ENCODE results near the gene SLX4. TPM values are rescaled to one million over a fixed set of nuclear protein-coding genes. Genes with fewer than 3 reads are reported as not detected.
"Not testable (repeated sequence)": the region's sequence is repeated elsewhere in the genome, so short reads cannot be mapped to it uniquely, and the experiment has no call there.

SLX4 gene
- total and polyA plus RNA-seq, 12 donors = 1.1 to 4.4 (median 2.9) TPM

DNA sequence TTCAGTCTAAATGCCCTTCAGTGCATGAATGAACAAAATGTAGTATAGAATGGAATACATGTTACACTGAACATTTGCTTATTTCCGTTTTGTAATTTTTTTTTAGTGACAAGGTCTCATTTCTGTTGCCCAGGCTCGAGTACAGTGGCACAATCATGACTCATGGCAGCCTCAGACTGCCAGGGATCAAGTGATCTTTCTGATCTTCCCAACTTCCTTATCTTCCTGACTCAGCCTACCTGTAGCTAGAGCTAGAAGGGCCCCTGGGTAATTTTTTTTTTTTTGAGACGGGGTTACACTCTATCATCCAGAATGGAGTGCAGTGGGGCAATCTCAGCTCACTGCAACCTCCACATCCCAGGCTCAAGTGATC, 7.3 kb upstream of the SLX4 start:
- WGBS, 2 donors = 91 to 93% methylated on average over 3 of the region's 3 CpGs
- intact Hi-C loops (cut with DNase I) = no loop called here

DNA sequence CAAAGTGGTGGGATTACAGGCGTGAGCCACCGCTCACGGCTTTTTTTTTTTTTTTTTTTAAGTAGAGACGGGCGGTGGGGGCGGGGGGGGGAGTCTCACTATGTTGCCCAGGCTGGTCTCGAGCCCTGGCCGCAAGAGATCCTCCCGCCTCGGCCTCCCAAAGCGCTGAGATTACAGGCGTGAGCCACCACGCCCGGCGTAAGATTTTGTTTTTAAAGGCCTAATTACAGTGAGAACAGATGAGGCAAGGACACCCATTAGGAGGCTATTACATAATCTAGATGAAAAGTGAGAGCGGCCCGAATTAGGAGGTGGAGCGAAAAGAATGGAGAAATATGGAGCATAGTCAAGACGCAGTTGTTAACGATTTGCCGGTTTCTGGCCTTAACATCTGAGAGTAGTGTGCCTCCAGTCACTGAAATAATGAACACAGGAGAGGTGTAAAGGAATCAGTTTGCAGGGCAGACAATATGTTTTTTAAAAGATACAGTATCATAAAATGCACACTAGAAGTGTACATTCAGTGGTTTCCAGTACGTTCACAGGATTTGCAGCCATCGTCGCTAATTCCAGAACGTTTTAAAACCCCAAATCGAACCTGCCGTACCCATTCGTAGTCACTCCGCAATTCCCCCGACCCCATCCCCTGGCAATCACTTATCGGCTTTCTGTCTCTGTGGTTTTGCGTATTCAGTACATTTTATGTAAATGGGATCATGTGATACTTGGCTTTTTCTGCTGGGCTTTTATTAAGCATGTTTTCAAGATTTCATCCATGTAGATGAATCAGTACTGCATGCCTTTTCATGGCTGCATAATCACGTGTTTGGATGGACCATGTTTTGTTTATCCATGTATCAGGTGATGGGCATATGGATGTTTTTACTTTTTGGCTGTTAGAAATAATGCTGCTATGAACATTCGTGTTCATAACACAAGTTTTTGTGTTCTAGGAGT, 1.4 kb upstream of the SLX4 start:
- H3K27me3 ChIP-seq = no peaks in the 10 kb centered on the region
- no peaks in the 10 kb centered on the region for H3K9me3 ChIP-seq
- 86 to 92% methylated on average over 29 to 34 of the region's 34 CpGs for WGBS, 2 donors
- DNase-seq = no peak
- ATAC-seq = no peak
- peaks cover 0 to 20% (median 0%) of the 10 kb centered on the region in 9 donors for H3K36me3 ChIP-seq
- TF ChIP-seq, protein P1, sequence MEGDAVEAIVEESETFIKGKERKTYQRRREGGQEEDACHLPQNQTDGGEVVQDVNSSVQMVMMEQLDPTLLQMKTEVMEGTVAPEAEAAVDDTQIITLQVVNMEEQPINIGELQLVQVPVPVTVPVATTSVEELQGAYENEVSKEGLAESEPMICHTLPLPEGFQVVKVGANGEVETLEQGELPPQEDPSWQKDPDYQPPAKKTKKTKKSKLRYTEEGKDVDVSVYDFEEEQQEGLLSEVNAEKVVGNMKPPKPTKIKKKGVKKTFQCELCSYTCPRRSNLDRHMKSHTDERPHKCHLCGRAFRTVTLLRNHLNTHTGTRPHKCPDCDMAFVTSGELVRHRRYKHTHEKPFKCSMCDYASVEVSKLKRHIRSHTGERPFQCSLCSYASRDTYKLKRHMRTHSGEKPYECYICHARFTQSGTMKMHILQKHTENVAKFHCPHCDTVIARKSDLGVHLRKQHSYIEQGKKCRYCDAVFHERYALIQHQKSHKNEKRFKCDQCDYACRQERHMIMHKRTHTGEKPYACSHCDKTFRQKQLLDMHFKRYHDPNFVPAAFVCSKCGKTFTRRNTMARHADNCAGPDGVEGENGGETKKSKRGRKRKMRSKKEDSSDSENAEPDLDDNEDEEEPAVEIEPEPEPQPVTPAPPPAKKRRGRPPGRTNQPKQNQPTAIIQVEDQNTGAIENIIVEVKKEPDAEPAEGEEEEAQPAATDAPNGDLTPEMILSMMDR (IDR thresholded peaks at IDR 0.05) = no peak
- intact Hi-C loops (cut with DNase I) = no loop called here
- H3K4me3 ChIP-seq = peak overlapping the region; percentile 75 to 100 (median 94)
- peaks cover 0 to 34% (median 24%) of the 10 kb centered on the region in 9 donors for H3K4me1 ChIP-seq
- peak overlapping the region in 4 of 10 donors; percentile 90 to 96 (median 93) for H3K27ac ChIP-seq

More for the DNA sequence above, 7.3 kb upstream of the SLX4 start:
- no peaks in the 10 kb centered on the region for H3K27me3 ChIP-seq
- peaks cover 0 to 11% (median 0%) of the 10 kb centered on the region in 9 donors for H3K4me1 ChIP-seq
- H3K27ac ChIP-seq = no peak overlapping the region
- H3K36me3 ChIP-seq = peaks cover 0 to 15% (median 0%) of the 10 kb centered on the region in 9 donors
- no peak overlapping the region for H3K4me3 ChIP-seq
- TF ChIP-seq, protein P1 (IDR thresholded peaks at IDR 0.05) = no peak
- no peak for ATAC-seq
- no peak for DNase-seq
- no peaks in the 10 kb centered on the region for H3K9me3 ChIP-seq

DNA sequence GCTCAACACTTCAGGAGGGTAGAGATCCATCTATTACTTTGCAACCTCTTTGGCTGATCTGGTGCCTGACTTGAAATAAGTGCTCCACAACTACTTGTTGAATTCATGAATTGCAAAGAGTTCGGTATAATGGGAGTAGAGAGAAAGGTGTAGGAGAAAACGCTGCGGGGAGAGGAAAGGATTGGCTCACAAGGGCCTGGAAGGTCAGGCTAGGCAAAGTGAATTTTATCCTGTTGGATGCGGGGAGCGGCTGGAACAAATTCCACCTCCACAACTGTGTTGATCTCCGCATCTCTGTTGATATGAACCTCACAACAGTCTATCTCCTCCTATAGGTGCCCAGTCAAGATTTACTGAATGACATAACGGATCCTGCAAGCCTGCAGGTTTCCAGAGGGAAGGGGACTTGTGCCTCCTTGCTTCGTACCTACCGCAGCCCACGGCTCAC, 684 bp downstream of the SLX4 start:
- ATAC-seq = no peak
- TF ChIP-seq, protein P1 (IDR thresholded peaks at IDR 0.05) = no peak
- no peak for DNase-seq
- intact Hi-C loops (cut with DNase I) = no loop called here
- peaks cover 0 to 30% (median 0%) of the 10 kb centered on the region in 9 donors for H3K36me3 ChIP-seq
- H3K27ac ChIP-seq = peak overlapping the region in 9 of 10 donors; percentile 68 to 96 (median 91)
- H3K4me3 ChIP-seq = peak overlapping the region; percentile 75 to 100 (median 94)
- H3K4me1 ChIP-seq = peaks cover 0 to 34% (median 24%) of the 10 kb centered on the region in 9 donors
- no peaks in the 10 kb centered on the region for H3K27me3 ChIP-seq
- 2 to 5% methylated on average over 10 of the region's 10 CpGs for WGBS, 2 donors
- no peaks in the 10 kb centered on the region for H3K9me3 ChIP-seq

DNA sequence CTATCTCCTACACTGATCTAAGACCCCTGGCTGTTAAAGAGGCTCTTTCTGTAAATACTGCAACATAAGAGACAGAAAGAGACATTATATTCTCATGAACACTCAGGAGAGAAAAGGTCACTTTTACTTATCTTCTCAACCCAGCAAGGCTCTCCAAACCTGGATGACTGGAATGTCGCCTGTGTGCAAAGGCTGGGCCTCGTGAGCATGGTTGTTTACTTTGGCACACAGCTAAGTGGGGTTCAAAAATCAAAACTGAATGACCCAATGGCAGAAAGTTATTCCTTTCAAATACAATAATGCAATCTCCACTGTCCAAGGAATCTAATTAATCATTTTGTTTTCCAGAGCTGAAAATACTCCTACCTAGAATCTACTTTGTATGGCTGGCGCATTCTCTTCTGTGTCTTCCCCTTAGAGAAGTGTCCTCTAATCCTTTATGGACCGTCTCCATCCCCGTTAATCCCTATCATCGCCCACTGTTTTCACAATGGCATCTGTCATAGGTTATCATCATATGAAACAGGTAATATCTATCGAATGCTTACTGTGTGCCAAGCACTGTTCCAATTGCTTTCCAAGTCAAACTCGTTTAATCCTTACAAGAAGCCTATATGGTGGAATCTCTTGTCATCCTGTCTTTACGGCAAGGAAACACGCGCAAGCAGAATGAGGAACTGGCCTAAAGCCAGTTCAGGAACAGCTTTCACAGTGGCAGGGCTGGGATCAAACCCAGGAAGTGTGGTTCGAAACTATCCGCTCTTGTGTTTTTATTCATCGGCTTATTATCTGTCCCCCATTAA, 1.3 kb downstream of the SLX4 start:
- H3K27me3 ChIP-seq = no peaks in the 10 kb centered on the region
- 55 to 60% methylated on average over 14 of the region's 14 CpGs for WGBS, 2 donors

DNA sequence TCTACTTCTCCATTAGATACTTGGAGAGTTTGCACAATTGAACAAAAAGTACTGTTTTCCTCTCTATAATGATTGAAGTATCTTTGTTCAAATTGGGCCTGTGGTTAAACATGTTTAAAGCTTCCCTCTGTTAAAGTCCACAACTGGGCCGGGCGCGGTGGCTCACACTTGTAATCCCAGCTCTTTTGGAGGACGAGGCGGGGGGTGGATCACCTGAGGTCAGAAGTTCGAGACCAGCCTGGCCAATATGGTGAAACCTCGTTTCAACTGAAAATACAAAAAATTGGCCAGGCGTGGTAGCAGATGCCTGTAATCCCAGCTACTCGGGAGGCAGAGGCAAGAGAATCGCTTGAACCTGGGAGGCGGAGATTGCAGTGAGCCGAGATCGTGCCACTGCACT, 2.4 kb downstream of the SLX4 start:
- ATAC-seq; H3K4me3 ChIP-seq; H3K27ac ChIP-seq; H3K9me3 ChIP-seq; intact Hi-C loops (cut with DNase I); DNase-seq; H3K27me3 ChIP-seq: not testable (repeated sequence)
- Histone ChIP-seq H3K36me3 (peaks cover 0 to 32% (median 0%) of the 10 kb centered on the region in 9 donors), H3K4me1 (peaks cover 0 to 30% (median 24%) of the 10 kb centered on the region in 9 donors)
- WGBS, 2 donors = 98% methylated on average over 13 of the region's 13 CpGs

More for the DNA sequence above, 1.3 kb downstream of the SLX4 start:
- peak overlapping the region in 4 of 10 donors; percentile 91 to 96 (median 93) for H3K27ac ChIP-seq
- peaks cover 0 to 34% (median 24%) of the 10 kb centered on the region in 9 donors for H3K4me1 ChIP-seq
- ATAC-seq (no peak), DNase-seq (no peak)
- intact Hi-C loops (cut with DNase I) = no loop called here
- peaks cover 0 to 31% (median 0%) of the 10 kb centered on the region in 9 donors for H3K36me3 ChIP-seq
- peak overlapping the region in 8 of 10 donors; percentile 75 to 100 (median 96) for H3K4me3 ChIP-seq
- H3K9me3 ChIP-seq = no peaks in the 10 kb centered on the region
- TF ChIP-seq, protein P1 (IDR thresholded peaks at IDR 0.05) = no peak
